Smooth muscle cell (in vitro differentiated cells): ENCODE results near the gene LAYN. TPM values are rescaled to one million over a fixed set of nuclear protein-coding genes. Genes with fewer than 3 reads are reported as not detected.

ENCODE experiments used
- DNase-seq: peaks from one replicate; lab custom pipeline; 2025; ENCODE audit not compliant: unreplicated experiment; lab: John Stamatoyannopoulos, UW
- H2AFZ ChIP-seq: fragments of 200-600 bp; sonication (generic); 2 replicates; pipeline ENCODE4 v1.6.0; 2016; ENCODE audit warnings: antibody characterized with exemption, low read depth, mild to moderate bottlenecking
- H3F3A ChIP-seq: fragments of 200-600 bp; sonication (generic); 2 replicates; pipeline ENCODE4 v1.6.0; 2017; ENCODE audit warnings: antibody characterized with exemption, low read depth
- H3K27ac ChIP-seq: fragments of 200-600 bp; sonication (generic); 2 replicates; pipeline ENCODE4 v1.5.1; 2016; ENCODE audit warnings: low read depth, mild to moderate bottlenecking
- H3K27me3 ChIP-seq: fragments of 200-600 bp; sonication (generic); 2 replicates; pipeline ENCODE4 v1.6.1; 2016; ENCODE audit warnings: low read depth, mild to moderate bottlenecking
- H3K36me3 ChIP-seq: fragments of 200-600 bp; sonication (generic); 2 replicates; pipeline ENCODE4 v1.5.1; 2016; ENCODE audit warnings: low read depth
- H3K4me1 ChIP-seq: fragments of 200-600 bp; sonication (generic); 2 replicates; pipeline ENCODE4 v1.5.1; 2016; ENCODE audit warnings: low read depth
- H3K4me2 ChIP-seq: fragments of 200-600 bp; sonication (generic); 2 replicates; pipeline ENCODE4 v1.6.0; 2016; ENCODE audit warnings: mild to moderate bottlenecking
- H3K4me3 ChIP-seq: fragments of 200-600 bp; sonication (generic); 2 replicates; pipeline ENCODE4 v1.5.1; 2016; ENCODE audit warnings: mild to moderate bottlenecking
- H3K79me2 ChIP-seq: fragments of 200-600 bp; sonication (generic); 2 replicates; pipeline ENCODE4 v1.6.0; 2016; ENCODE audit warnings: low read depth, mild to moderate bottlenecking
- H3K9ac ChIP-seq: fragments of 200-600 bp; sonication (generic); 2 replicates; pipeline ENCODE4 v1.6.0; 2016; ENCODE audit warnings: low read depth
- H3K9me3 ChIP-seq: fragments of 200-600 bp; sonication (generic); replicated peaks from 2 replicates; pipeline ENCODE4 v1.5.1; 2016; ENCODE audit warnings: low read depth
- H4K20me1 ChIP-seq: fragments of 200-600 bp; sonication (generic); 2 replicates; pipeline ENCODE4 v1.6.0; 2016; ENCODE audit warnings: low read depth
- CTCF ChIP-seq: fragments of 200-600 bp; sonication (generic); IDR thresholded peaks from 2 replicates; pipeline ENCODE4 v1.5.1; 2017; ENCODE audit warnings: borderline replicate concordance, mild to moderate bottlenecking, antibody characterized with exemption; ENCODE audit not compliant: insufficient read depth, poor library complexity, severe bottlenecking
- WGBS: methylation state at CpG from one replicate; pipeline ENCODE4 v1.1.7; 2016; ENCODE audit warnings: low lambda C conversion rate; 5-methylcytosine and 5-hydroxymethylcytosine counted together
- polyA plus RNA-seq: library from polyadenylated mRNA; unstranded; fragments of >200 nt; fragmentation: Nextera tagmentation; extraction: Ambion mirVana; gene quantifications from 2 replicates; pipeline ENCODE4 v1.2.1, GENCODE V29; 2016
- total RNA-seq: library from RNA; depleted of rRNA; stranded (reverse); fragments of >200 nt; gene quantifications from 2 replicates; pipeline ENCODE4 v1.2.3, GENCODE V29; 2014

Gene LAYN
- total and polyA plus RNA-seq, 2 experiments from 2014 or later = 52.6 to 67.4 TPM

- Histone ChIP-seq H3K4me3 (no peak overlapping the region), H3K79me2 (no peaks in the 10 kb centered on the region), H3K9ac (no peak overlapping the region), H3K27me3 (no peaks in the 10 kb centered on the region), H3K4me1 (peaks cover 2% of the 10 kb centered on the region), H3K4me2 (no peak overlapping the region), H3K27ac (no peak overlapping the region), H3K9me3 (no peaks in the 10 kb centered on the region), H3K36me3 (no peaks in the 10 kb centered on the region), H4K20me1 (no peaks in the 10 kb centered on the region), H3F3A (no peaks in the 10 kb centered on the region), H2AFZ (no peak overlapping the region)
- peak; percentile 4 for DNase-seq
- peak; percentile 91 for TF ChIP-seq CTCF
- 63% methylated on average over 4 of the region's 4 CpGs for WGBS
These were observed 24.7 kb downstream of the LAYN start for GRCh38 chr11:111565114-111565720.

- H3K79me2 ChIP-seq = no peaks in the 10 kb centered on the region
- no peaks in the 10 kb centered on the region for H3K9me3 ChIP-seq
- H3K4me3 ChIP-seq = no peak overlapping the region
- no peaks in the 10 kb centered on the region for H3F3A ChIP-seq
- no peak overlapping the region for H3K27ac ChIP-seq
- no peak for DNase-seq
- no peak overlapping the region for H3K9ac ChIP-seq
- no peaks in the 10 kb centered on the region for H3K36me3 ChIP-seq
- no peaks in the 10 kb centered on the region for H4K20me1 ChIP-seq
- no peak overlapping the region for H3K4me2 ChIP-seq
- TF ChIP-seq CTCF = no peak
- H2AFZ ChIP-seq = no peak overlapping the region
- no peaks in the 10 kb centered on the region for H3K27me3 ChIP-seq
- H3K4me1 ChIP-seq = peaks cover 5% of the 10 kb centered on the region
- WGBS = 77% methylated on average over 7 of the region's 7 CpGs
These were observed 25.8 kb downstream of the LAYN start for GRCh38 chr11:111566324-111566723.

GRCh38 chr11:111569476-111569875 is 29.0 kb downstream of the LAYN start:
- no peak overlapping the region for H3K4me3 ChIP-seq
- no peaks in the 10 kb centered on the region for H4K20me1 ChIP-seq
- no peak overlapping the region for H3K4me2 ChIP-seq
- peaks cover 5% of the 10 kb centered on the region for H3K4me1 ChIP-seq
- H3K9me3 ChIP-seq = no peaks in the 10 kb centered on the region
- 75% methylated on average over 4 of the region's 4 CpGs for WGBS
- no peaks in the 10 kb centered on the region for H3F3A ChIP-seq
- H3K9ac ChIP-seq = no peak overlapping the region
- DNase-seq = no peak
- H3K79me2 ChIP-seq = no peaks in the 10 kb centered on the region
- H3K27me3 ChIP-seq = no peaks in the 10 kb centered on the region
- H2AFZ ChIP-seq = no peak overlapping the region
- H3K27ac ChIP-seq = no peak overlapping the region
- no peaks in the 10 kb centered on the region for H3K36me3 ChIP-seq
- no peak for TF ChIP-seq CTCF

GRCh38 chr11:111570796-111571195 is 30.3 kb downstream of the LAYN start:
- Histone ChIP-seq H2AFZ (no peak overlapping the region), H4K20me1 (no peaks in the 10 kb centered on the region), H3F3A (no peaks in the 10 kb centered on the region), H3K9me3 (no peaks in the 10 kb centered on the region), H3K4me3 (no peak overlapping the region), H3K4me2 (no peak overlapping the region), H3K79me2 (no peaks in the 10 kb centered on the region), H3K9ac (no peak overlapping the region), H3K36me3 (no peaks in the 10 kb centered on the region), H3K27me3 (no peaks in the 10 kb centered on the region), H3K4me1 (peaks cover 5% of the 10 kb centered on the region), H3K27ac (no peak overlapping the region)
- DNase-seq = no peak
- 64% methylated on average over 6 of the region's 6 CpGs for WGBS
- no peak for TF ChIP-seq CTCF
